Stomach (tissue), 9 donors: ENCODE data around the gene SPNS2. TPM values are rescaled to one million over a fixed set of nuclear protein-coding genes. Genes with fewer than 3 reads are reported as not detected.

Experiments used
- DNase-seq, 2 donors: peaks; one replicate each; pipeline versions ENCODE4 v3.0.0 to v3.0.0-alpha.2; 2013 to 2019
- H3K27ac ChIP-seq, 5 donors: fragments of 200-600 bp in 4 of 5; sonication (generic) in 4 of 5; one replicate each; pipeline ENCODE4 v1.5.1; 2013 to 2019; ENCODE audit warnings: mild to moderate bottlenecking in 1 of 5, moderate library complexity in 1 of 5
- H3K27me3 ChIP-seq, 3 donors: fragments of 200-600 bp; sonication (generic); one replicate each; pipeline ENCODE4 v1.5.1; 2017 to 2019; ENCODE audit warnings: mixed run types in 1 of 3
- H3K36me3 ChIP-seq, 4 donors: fragments of 200-600 bp; sonication (generic); 1 replicate in 3 of 4; 2 replicates in 1 of 4; pipeline ENCODE4 v1.5.1; 2016 to 2019
- H3K4me1 ChIP-seq, 4 donors: fragments of 200-600 bp; sonication (generic); one replicate each; pipeline ENCODE4 v1.5.1; 2016 to 2019
- H3K4me3 ChIP-seq, 4 donors: fragments of 200-600 bp; sonication (generic) in 3 of 4; one replicate each; pipeline ENCODE4 v1.5.1; 2016 to 2019; ENCODE audit warnings: mild to moderate bottlenecking in 1 of 4
- H3K9me3 ChIP-seq, 4 donors: fragments of 200-600 bp; sonication (generic); one replicate each; pipeline ENCODE4 v1.5.1; 2016 to 2019
- EP300 ChIP-seq: sonication (generic); formaldehyde crosslinking; IDR thresholded peaks from one replicate; pipeline ENCODE4 v1.6.1; 2017; ENCODE audit warnings: antibody characterized with exemption
- POLR2A ChIP-seq, 4 donors: fragments of 450-650 bp; IDR thresholded peaks; one replicate each; pipeline ENCODE4 v1.6.1; 2016; ENCODE audit warnings: antibody characterized with exemption in 4 of 4, control low read depth in 2 of 4, mild to moderate bottlenecking in 1 of 4, moderate library complexity in 1 of 4
- POLR2AphosphoS5 ChIP-seq, 3 donors: sonication (generic); formaldehyde crosslinking; IDR thresholded peaks; one replicate each; pipeline ENCODE4 v1.6.1; 2016; ENCODE audit warnings: antibody characterized with exemption in 3 of 3
- WGBS, 5 donors: extraction: QIAGEN DNeasy Blood & Tissue Kit in 3 of 5; methylation state at CpG; one replicate each; pipeline versions ENCODE4 v1.1.5 to v1.1.7; 2013 to 2018; 5-methylcytosine and 5-hydroxymethylcytosine counted together
- intact Hi-C: fragments of 100-400 bp; cut with DNase I; formaldehyde crosslinking; loops from one replicate; pipeline ENCODE4 v1.15.1; 2023; ENCODE audit warnings: low total_unique reads
- polyA plus RNA-seq, 3 donors: library from polyadenylated mRNA; stranded (reverse); fragments of 200-250 nt; gene quantifications; one replicate each; pipeline ENCODE4 v1.2.3, GENCODE V29; 2013
- total RNA-seq, 5 donors: library from RNA; depleted of rRNA; stranded (reverse); fragments of >200 nt; gene quantifications; one replicate each; pipeline versions ENCODE4 v1.1.0 to v1.2.3, GENCODE V29; 2014 to 2016
- TF ChIP-seq, protein P1 (sequence below), 7 experiments: fragments of 450-650 bp in 4 of 7; fragments of 200-600 bp in 3 of 7; sonication (generic) in 3 of 7; IDR thresholded peaks; one replicate each; pipeline ENCODE4 v1.5.1; 2016 to 2019; ENCODE audit warnings: antibody characterized with exemption in 7 of 7, control low read depth in 2 of 7, mild to moderate bottlenecking in 1 of 7
- donor health status: healthy with polysubstance abuse.
- donor health status: Bipolar disorder and iron deficiency.
- donor health status: healthy.

Gene SPNS2
- total and polyA plus RNA-seq, 8 donors = 4.1 to 67.7 (median 24.3) TPM

GRCh38 chr17:4548721-4549531 lies 50.2 kb downstream of the SPNS2 start:
- 83 to 91% (median 86%) methylated on average over 17 to 24 of the region's 24 CpGs for WGBS, 5 donors
- intact Hi-C loops = loop anchor here (10.0 kb wide), 1 partner anchor 124 kb away; no protein-coding TSS in a partner anchor
- peaks cover 77 to 100% (median 100%) of the 10 kb centered on the region in 4 donors for H3K36me3 ChIP-seq
- TF ChIP-seq, protein P1, sequence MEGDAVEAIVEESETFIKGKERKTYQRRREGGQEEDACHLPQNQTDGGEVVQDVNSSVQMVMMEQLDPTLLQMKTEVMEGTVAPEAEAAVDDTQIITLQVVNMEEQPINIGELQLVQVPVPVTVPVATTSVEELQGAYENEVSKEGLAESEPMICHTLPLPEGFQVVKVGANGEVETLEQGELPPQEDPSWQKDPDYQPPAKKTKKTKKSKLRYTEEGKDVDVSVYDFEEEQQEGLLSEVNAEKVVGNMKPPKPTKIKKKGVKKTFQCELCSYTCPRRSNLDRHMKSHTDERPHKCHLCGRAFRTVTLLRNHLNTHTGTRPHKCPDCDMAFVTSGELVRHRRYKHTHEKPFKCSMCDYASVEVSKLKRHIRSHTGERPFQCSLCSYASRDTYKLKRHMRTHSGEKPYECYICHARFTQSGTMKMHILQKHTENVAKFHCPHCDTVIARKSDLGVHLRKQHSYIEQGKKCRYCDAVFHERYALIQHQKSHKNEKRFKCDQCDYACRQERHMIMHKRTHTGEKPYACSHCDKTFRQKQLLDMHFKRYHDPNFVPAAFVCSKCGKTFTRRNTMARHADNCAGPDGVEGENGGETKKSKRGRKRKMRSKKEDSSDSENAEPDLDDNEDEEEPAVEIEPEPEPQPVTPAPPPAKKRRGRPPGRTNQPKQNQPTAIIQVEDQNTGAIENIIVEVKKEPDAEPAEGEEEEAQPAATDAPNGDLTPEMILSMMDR (IDR thresholded peaks at IDR 0.05) = no peak
- TF ChIP-seq EP300 (no peak), POLR2AphosphoS5 (IDR thresholded peaks at IDR 0.05) (no peak), POLR2A (IDR thresholded peaks at IDR 0.05) (no peak)
- DNase-seq = no peak
- H3K4me3 ChIP-seq = no peak overlapping the region
- peaks cover 1 to 6% (median 5%) of the 10 kb centered on the region in 4 donors for H3K4me1 ChIP-seq
- no peak overlapping the region for H3K27ac ChIP-seq
- no peaks in the 10 kb centered on the region for H3K9me3 ChIP-seq
- no peaks in the 10 kb centered on the region for H3K27me3 ChIP-seq

DNA sequence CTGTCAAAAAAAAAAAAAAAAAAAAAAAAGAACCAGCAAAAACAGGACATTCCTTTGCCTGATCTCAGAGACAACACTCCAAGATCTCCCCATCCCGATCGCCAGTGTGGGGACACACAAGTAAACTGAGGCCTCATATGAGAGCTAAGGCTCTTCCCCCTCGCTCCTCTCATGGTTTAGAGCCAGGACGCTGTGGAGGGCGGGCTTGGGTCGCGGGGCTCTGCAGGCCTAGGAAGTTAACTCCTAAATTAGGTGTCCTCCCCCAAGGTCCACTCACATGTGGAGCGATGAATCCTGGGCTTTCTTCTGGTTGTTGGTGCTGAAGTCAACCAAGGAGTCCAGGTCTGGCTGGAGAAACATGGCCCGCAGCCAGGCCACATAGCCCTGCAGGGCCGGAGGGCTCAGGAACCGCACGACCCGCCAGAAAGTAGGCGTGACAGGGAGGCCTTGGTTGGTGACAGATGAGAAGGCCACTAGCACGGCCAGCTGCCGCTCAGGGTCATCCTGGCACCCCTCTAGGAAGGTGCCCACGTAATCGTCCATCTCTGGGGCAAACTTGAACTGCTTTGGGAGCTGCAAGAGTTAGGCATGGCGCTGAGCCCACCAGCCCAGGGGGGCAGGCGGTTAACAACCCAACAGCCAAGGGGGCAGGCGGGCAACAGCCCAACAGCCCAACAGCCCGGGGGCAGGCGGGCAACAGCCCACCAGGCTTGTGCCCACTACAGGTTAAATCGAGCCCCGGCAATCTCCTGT lies 51.3 kb downstream of the SPNS2 start:
- WGBS, 5 donors = 86 to 91% (median 89%) methylated on average over 14 to 25 of the region's 25 CpGs
- Histone ChIP-seq H3K36me3 (peaks cover 66 to 92% (median 91%) of the 10 kb centered on the region in 4 donors), H3K27ac (no peak overlapping the region), H3K27me3 (no peaks in the 10 kb centered on the region), H3K4me1 (peaks cover 12 to 17% (median 15%) of the 10 kb centered on the region in 4 donors), H3K9me3 (no peaks in the 10 kb centered on the region), H3K4me3 (no peak overlapping the region)
- intact Hi-C loops = loop anchor here (10.0 kb wide), 1 partner anchor 125 kb away; no protein-coding TSS in a partner anchor
- no peak for DNase-seq
- TF ChIP-seq EP300 (no peak), POLR2AphosphoS5 (IDR thresholded peaks at IDR 0.05) (no peak)

DNA sequence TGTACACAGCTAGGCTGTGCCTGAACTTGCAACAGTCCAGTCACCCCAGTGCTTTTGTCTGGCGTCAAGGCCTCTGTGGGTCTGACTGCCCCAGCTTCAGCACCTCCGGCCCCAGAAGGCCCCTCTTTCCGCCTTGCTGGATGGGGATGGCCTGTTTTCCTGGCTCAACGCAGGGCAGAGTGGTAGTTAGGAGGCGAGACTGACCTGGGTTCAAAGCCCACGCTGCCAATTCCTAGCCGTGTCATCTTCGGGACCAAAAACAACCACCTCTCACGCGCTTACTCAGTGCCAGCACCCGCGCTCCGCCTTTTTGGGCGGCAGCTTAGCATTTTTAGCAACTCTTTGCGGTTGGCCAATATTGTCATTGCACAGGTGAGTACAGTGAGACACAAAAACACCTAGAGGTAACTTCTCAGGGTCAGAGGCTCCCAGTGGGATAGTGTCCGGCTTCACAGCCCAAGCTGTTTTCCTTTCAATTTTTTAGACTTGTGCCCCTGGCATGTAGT lies 51.9 kb downstream of the SPNS2 start:
- Histone ChIP-seq H3K27me3 (no peaks in the 10 kb centered on the region), H3K27ac (no peak overlapping the region), H3K4me1 (peaks cover 13 to 20% (median 17%) of the 10 kb centered on the region in 4 donors), H3K4me3 (no peak overlapping the region), H3K9me3 (no peaks in the 10 kb centered on the region), H3K36me3 (peaks cover 60 to 86% (median 84%) of the 10 kb centered on the region in 4 donors)
- WGBS, 5 donors = 88 to 95% (median 95%) methylated on average over 16 of the region's 16 CpGs
- TF ChIP-seq, protein P1 (IDR thresholded peaks at IDR 0.05) = no peak
- TF ChIP-seq EP300 (no peak), POLR2AphosphoS5 (IDR thresholded peaks at IDR 0.05) (no peak), POLR2A (IDR thresholded peaks at IDR 0.05) (no peak)
- no peak for DNase-seq
- intact Hi-C loops = no loop called here

DNA sequence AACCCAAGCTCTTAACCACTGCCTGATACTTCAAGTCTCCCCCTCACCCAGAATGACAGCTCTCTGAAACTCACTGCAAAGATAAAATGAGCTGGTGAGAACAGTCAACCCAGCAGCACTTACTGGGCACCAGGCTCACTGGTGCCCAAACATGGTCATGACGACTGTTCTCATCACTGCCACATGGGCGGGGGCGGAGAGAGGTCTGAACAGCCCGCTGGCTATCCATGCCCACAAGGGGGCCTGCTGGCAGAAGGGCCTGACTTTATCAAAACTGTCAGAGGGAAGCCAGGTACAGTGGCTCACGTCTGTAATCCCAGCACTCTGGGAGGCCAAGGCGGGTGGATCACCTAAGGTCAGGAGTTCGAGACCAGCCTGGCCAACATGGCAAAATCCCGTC lies 52.5 kb downstream of the SPNS2 start:
- 81 to 94% (median 84%) methylated on average over 7 to 8 of the region's 8 CpGs for WGBS, 5 donors
- no peak overlapping the region for H3K4me3 ChIP-seq
- H3K36me3 ChIP-seq = peaks cover 59 to 80% (median 79%) of the 10 kb centered on the region in 4 donors
- no peaks in the 10 kb centered on the region for H3K27me3 ChIP-seq
- H3K4me1 ChIP-seq = peaks cover 18 to 25% (median 22%) of the 10 kb centered on the region in 4 donors
- no peak for DNase-seq
- no peaks in the 10 kb centered on the region for H3K9me3 ChIP-seq
- no peak overlapping the region for H3K27ac ChIP-seq
- intact Hi-C loops = no loop called here
- no peak for TF ChIP-seq EP300
- TF ChIP-seq POLR2A (IDR thresholded peaks at IDR 0.05) = no peak
- TF ChIP-seq, protein P1 (IDR thresholded peaks at IDR 0.05) = no peak
- TF ChIP-seq POLR2AphosphoS5 (IDR thresholded peaks at IDR 0.05) = no peak
